ENCODE measurements around the gene AKT3.

Gene AKT3

GRCh38 chr1:243731974-243732625 lies 117.9 kb downstream of the AKT3 start:
- no peak for TF ChIP-seq CTCF (IDR thresholded peaks at IDR 0.05; ENCODE audit: insufficient read depth, low read length, missing control alignments)
- no peak for DNase-seq (ENCODE audit: low read depth, low spot score)
- POLR2A ChIA-PET: no interaction called here
- CTCF ChIA-PET: interaction anchor here (1.0 to 2.3 kb wide), 4 partner anchors 9 to 541 kb away, joined by 3 to 9 read pairs (median 7); no protein-coding TSS in a partner anchor
- H3K4me3 ChIP-seq (ENCODE audit: low read depth, low read length): no peak overlapping the region

GRCh38 chr1:243731301-243731891 lies 118.6 kb downstream of the AKT3 start:
- no peak for DNase-seq (ENCODE audit: low read depth, low spot score)
- POLR2A ChIA-PET: no interaction called here
- TF ChIP-seq CTCF (IDR thresholded peaks at IDR 0.05; ENCODE audit: insufficient read depth, low read length, missing control alignments): no peak
- CTCF ChIA-PET: interaction anchor here (1.0 to 2.3 kb wide), 5 partner anchors 9 to 542 kb away, joined by 3 to 9 read pairs (median 5); no protein-coding TSS in a partner anchor
- H3K4me3 ChIP-seq (ENCODE audit: low read depth, low read length): no peak overlapping the region

- DNase-seq (ENCODE audit: low read depth, low spot score): no peak
- TF ChIP-seq CTCF (IDR thresholded peaks at IDR 0.05; ENCODE audit: insufficient read depth, low read length, missing control alignments): no peak
- no peak overlapping the region for H3K4me3 ChIP-seq (ENCODE audit: low read depth, low read length)
- POLR2A ChIA-PET: no interaction called here
- CTCF ChIA-PET: interaction anchor here (1.0 to 2.3 kb wide), 4 partner anchors 10 to 387 kb away, joined by 4 to 9 read pairs (median 7); no protein-coding TSS in a partner anchor
These were observed 119.4 kb downstream of the AKT3 start for GRCh38 chr1:243730487-243731150.

GRCh38 chr1:243729956-243730355 lies 120.1 kb downstream of the AKT3 start:
- no peak for DNase-seq (ENCODE audit: low read depth, low spot score)
- POLR2A ChIA-PET: no interaction called here
- no peak for TF ChIP-seq CTCF (IDR thresholded peaks at IDR 0.05; ENCODE audit: insufficient read depth, low read length, missing control alignments)
- H3K4me3 ChIP-seq (ENCODE audit: low read depth, low read length): no peak overlapping the region
- CTCF ChIA-PET: interaction anchor here (1.6 to 2.3 kb wide), 3 partner anchors 11 to 18 kb away, joined by 4 to 9 read pairs (median 9); no protein-coding TSS in a partner anchor

- no peak overlapping the region for H3K4me3 ChIP-seq (ENCODE audit: low read depth, low read length)
- no peak for DNase-seq (ENCODE audit: low read depth, low spot score)
- POLR2A ChIA-PET: no interaction called here
- TF ChIP-seq CTCF (IDR thresholded peaks at IDR 0.05; ENCODE audit: insufficient read depth, low read length, missing control alignments): no peak
- CTCF ChIA-PET: interaction anchor here (1.2 kb wide), 1 partner anchor 14 kb away, joined by 3 read pairs; no protein-coding TSS in a partner anchor
These were observed 122.4 kb downstream of the AKT3 start for GRCh38 chr1:243727503-243728203.

Measured in AG04449 (cell line).